H9 (cell line): ENCODE data around the gene TMC8. TPM values are rescaled to one million over a fixed set of nuclear protein-coding genes. Genes with fewer than 3 reads are reported as not detected.

Experiments used
- DNase-seq: peaks from one replicate; pipeline ENCODE4 v3.0.0-alpha.2; 2017
- H2AFZ ChIP-seq: one replicate; pipeline ENCODE4 v1.6.1; 2013; ENCODE audit warnings: mild to moderate bottlenecking, low read length, control low read depth, moderate library complexity
- H2AK5ac ChIP-seq: 2 replicates; pipeline ENCODE4 v1.6.1; 2013; ENCODE audit warnings: low read length, control low read depth, mixed read lengths; ENCODE audit not compliant: insufficient read length
- H2BK120ac ChIP-seq: one replicate; pipeline ENCODE4 v1.6.1; 2013; ENCODE audit warnings: low read depth, mild to moderate bottlenecking, low read length, control low read depth, inconsistent platforms; ENCODE audit not compliant: poor library complexity, severe bottlenecking
- H2BK12ac ChIP-seq: 2 replicates; pipeline ENCODE4 v1.6.1; 2013; ENCODE audit warnings: low read length, control low read depth, mixed read lengths, low read depth; ENCODE audit not compliant: insufficient read length
- H2BK15ac ChIP-seq: 2 replicates; pipeline ENCODE4 v1.6.1; 2013; ENCODE audit warnings: low read depth, low read length, control low read depth
- H2BK20ac ChIP-seq: one replicate; pipeline ENCODE4 v1.6.1; 2013; ENCODE audit warnings: low read depth, mild to moderate bottlenecking, low read length, control low read depth, inconsistent platforms; ENCODE audit not compliant: poor library complexity, severe bottlenecking
- H2BK5ac ChIP-seq: 2 replicates; pipeline ENCODE4 v1.6.1; 2013; ENCODE audit warnings: low read length, control low read depth, mixed read lengths; ENCODE audit not compliant: insufficient read length
- H3K14ac ChIP-seq: 2 replicates; pipeline ENCODE4 v1.6.1; 2013; ENCODE audit warnings: low read length, control low read depth; ENCODE audit not compliant: insufficient read depth
- H3K18ac ChIP-seq: 2 replicates; pipeline ENCODE4 v1.6.1; 2013; ENCODE audit warnings: low read depth, mild to moderate bottlenecking, mixed read lengths, low read length, control low read depth; ENCODE audit not compliant: insufficient read length
- H3K23ac ChIP-seq: 2 replicates; pipeline ENCODE4 v1.6.1; 2013; ENCODE audit warnings: low read length, control low read depth, mixed read lengths, low read depth; ENCODE audit not compliant: insufficient read length
- H3K23me2 ChIP-seq: 2 replicates; pipeline ENCODE4 v1.6.1; 2013; ENCODE audit warnings: low read depth, mild to moderate bottlenecking, mixed read lengths, low read length, control low read depth; ENCODE audit not compliant: insufficient read length, poor library complexity, severe bottlenecking
- H3K27ac ChIP-seq: 2 replicates; pipeline ENCODE4 v1.5.1; 2013; ENCODE audit warnings: low read length, control low read depth, mixed read lengths, low read depth; ENCODE audit not compliant: insufficient read length
- H3K27me3 ChIP-seq: 2 replicates; pipeline ENCODE4 v1.6.1; 2013; ENCODE audit warnings: low read length, control low read depth, inconsistent platforms; ENCODE audit not compliant: insufficient read depth
- H3K4ac ChIP-seq: 2 replicates; pipeline ENCODE4 v1.6.1; 2013; ENCODE audit warnings: low read depth, mild to moderate bottlenecking, control low read depth, inconsistent platforms, low read length, moderate library complexity
- H3K4me1 ChIP-seq: 2 replicates; pipeline ENCODE4 v1.6.1; 2013; ENCODE audit warnings: low read length, control low read depth, inconsistent platforms; ENCODE audit not compliant: insufficient read depth
- H3K4me2 ChIP-seq: 2 replicates; pipeline ENCODE4 v1.6.1; 2013; ENCODE audit warnings: low read length, control low read depth, mixed read lengths; ENCODE audit not compliant: insufficient read length, insufficient read depth
- H3K56ac ChIP-seq: 2 replicates; pipeline ENCODE4 v1.6.1; 2013; ENCODE audit warnings: low read depth, mild to moderate bottlenecking, mixed read lengths, low read length, control low read depth; ENCODE audit not compliant: insufficient read length
- H3K79me1 ChIP-seq: 2 replicates; pipeline ENCODE4 v1.6.1; 2013; ENCODE audit warnings: low read depth, mild to moderate bottlenecking, moderate library complexity, low read length, control low read depth, inconsistent platforms; ENCODE audit not compliant: insufficient read depth, poor library complexity, severe bottlenecking
- H3K79me2 ChIP-seq: 2 replicates; pipeline ENCODE4 v1.6.1; 2013; ENCODE audit warnings: low read length, control low read depth, inconsistent platforms; ENCODE audit not compliant: insufficient read depth
- H3K9ac ChIP-seq: 2 replicates; pipeline ENCODE4 v1.6.1; 2013; ENCODE audit warnings: low read length, control low read depth, mixed read lengths; ENCODE audit not compliant: insufficient read length; ENCODE audit errors: extremely low read depth
- H3K9me3 ChIP-seq: one replicate; pipeline ENCODE4 v1.6.1; 2013; ENCODE audit warnings: low read depth, low read length, inconsistent platforms; ENCODE audit not compliant: control insufficient read depth
- H3T11ph ChIP-seq: one replicate; pipeline ENCODE4 v1.6.1; 2013; ENCODE audit warnings: mild to moderate bottlenecking, low read length, control low read depth, inconsistent platforms
- H4K20me1 ChIP-seq: one replicate; pipeline ENCODE4 v1.6.1; 2013; ENCODE audit not compliant: control insufficient read depth, insufficient read length, insufficient read depth
- H4K5ac ChIP-seq: 2 replicates; pipeline ENCODE4 v1.6.1; 2013; ENCODE audit warnings: low read depth, mild to moderate bottlenecking, mixed read lengths, low read length, control low read depth; ENCODE audit not compliant: insufficient read length
- H4K8ac ChIP-seq: replicated peaks from 2 replicates; pipeline ENCODE4 v1.6.1; 2013; ENCODE audit warnings: low read length, control low read depth, mixed read lengths, low read depth; ENCODE audit not compliant: insufficient read length
- H4K91ac ChIP-seq: 2 replicates; pipeline ENCODE4 v1.6.1; 2013; ENCODE audit warnings: low read depth, mild to moderate bottlenecking, moderate library complexity, mixed read lengths, low read length, control low read depth; ENCODE audit not compliant: insufficient read length
- H3K27ac Mint-ChIP-seq, 3 experiments: 2 replicates in 2 of 3; 3 replicates in 1 of 3; pipeline ENCODE4 v1.8.0; 2020 to 2021; ENCODE audit warnings: mixed read lengths in 3 of 3, mild to moderate bottlenecking in 1 of 3, moderate library complexity in 1 of 3
- H3K27me3 Mint-ChIP-seq: 2 replicates; pipeline ENCODE4 v1.8.0; 2021; ENCODE audit warnings: low read depth, mild to moderate bottlenecking, moderate library complexity, mixed read lengths
- H3K36me3 Mint-ChIP-seq, 3 experiments: 2 replicates in 2 of 3; 3 replicates in 1 of 3; pipeline ENCODE4 v1.8.0; 2020 to 2021; ENCODE audit warnings: low read depth in 3 of 3, mixed read lengths in 3 of 3; ENCODE audit not compliant: insufficient read depth in 1 of 3
- H3K4me1 Mint-ChIP-seq, 2 experiments: 2 replicates each; pipeline ENCODE4 v1.8.0; 2020; ENCODE audit warnings: mixed read lengths in 2 of 2
- H3K4me3 Mint-ChIP-seq, 2 experiments: 2 replicates in 1 of 2; 3 replicates in 1 of 2; pipeline ENCODE4 v1.8.0; 2020 to 2021; ENCODE audit warnings: mild to moderate bottlenecking in 2 of 2, mixed read lengths in 2 of 2, moderate library complexity in 1 of 2
- H3K9me3 Mint-ChIP-seq, 2 experiments: 2 replicates in 1 of 2; 3 replicates in 1 of 2; pipeline ENCODE4 v1.8.0; 2020; ENCODE audit warnings: mild to moderate bottlenecking in 2 of 2, mixed read lengths in 2 of 2, moderate library complexity in 1 of 2
- WGBS: extraction: QIAGEN DNeasy Blood & Tissue Kit; methylation state at CpG from one replicate; pipeline ENCODE4 v1.1.7; 2013; ENCODE audit warnings: missing lambda C conversion rate, low lambda C conversion rate, mixed read lengths; ENCODE audit not compliant: insufficient read length; ENCODE audit errors: extremely low coverage; 5-methylcytosine and 5-hydroxymethylcytosine counted together
- total RNA-seq: library from RNA; stranded (reverse); gene quantifications from 2 replicates; pipeline ENCODE4 v1.2.1, GENCODE V29; 2021
- TF ChIP-seq, protein P1 (sequence below): fragments of 200-600 bp; sonication (generic); conservative IDR thresholded peaks from 3 replicates; pipeline ENCODE4 v1.8.0; 2021; ENCODE audit warnings: antibody characterized with exemption, mild to moderate bottlenecking

TMC8 gene
- total RNA-seq, 1 experiment from 2014 or later: 1.0 TPM

- peaks cover 1% of the 10 kb centered on the region; the same call in 1 of the 2 replicates for H3K27me3 Mint-ChIP-seq
- H4K91ac ChIP-seq: no peak overlapping the region
- no peaks in the 10 kb centered on the region for H3K23me2 ChIP-seq
- H3T11ph ChIP-seq: no peak overlapping the region
- no peak overlapping the region for H4K8ac ChIP-seq
- H3K4ac ChIP-seq: no peak overlapping the region
- H3K4me1 Mint-ChIP-seq: peaks cover 0 to 10% of the 10 kb centered on the region in 2 experiments; a peak in 2 of 4 replicates
- no peak overlapping the region for H3K14ac ChIP-seq
- no peaks in the 10 kb centered on the region for H3K27me3 ChIP-seq
- no CpG with 5 or more reads among the region's 10 CpGs for WGBS
- H3K9ac ChIP-seq: no peak overlapping the region
- H3K18ac ChIP-seq: no peak overlapping the region
- H3K9me3 Mint-ChIP-seq: no peaks in the 10 kb centered on the region
- H2BK5ac ChIP-seq: no peak overlapping the region
- no peaks in the 10 kb centered on the region for H3K79me2 ChIP-seq
- TF ChIP-seq, protein P1, sequence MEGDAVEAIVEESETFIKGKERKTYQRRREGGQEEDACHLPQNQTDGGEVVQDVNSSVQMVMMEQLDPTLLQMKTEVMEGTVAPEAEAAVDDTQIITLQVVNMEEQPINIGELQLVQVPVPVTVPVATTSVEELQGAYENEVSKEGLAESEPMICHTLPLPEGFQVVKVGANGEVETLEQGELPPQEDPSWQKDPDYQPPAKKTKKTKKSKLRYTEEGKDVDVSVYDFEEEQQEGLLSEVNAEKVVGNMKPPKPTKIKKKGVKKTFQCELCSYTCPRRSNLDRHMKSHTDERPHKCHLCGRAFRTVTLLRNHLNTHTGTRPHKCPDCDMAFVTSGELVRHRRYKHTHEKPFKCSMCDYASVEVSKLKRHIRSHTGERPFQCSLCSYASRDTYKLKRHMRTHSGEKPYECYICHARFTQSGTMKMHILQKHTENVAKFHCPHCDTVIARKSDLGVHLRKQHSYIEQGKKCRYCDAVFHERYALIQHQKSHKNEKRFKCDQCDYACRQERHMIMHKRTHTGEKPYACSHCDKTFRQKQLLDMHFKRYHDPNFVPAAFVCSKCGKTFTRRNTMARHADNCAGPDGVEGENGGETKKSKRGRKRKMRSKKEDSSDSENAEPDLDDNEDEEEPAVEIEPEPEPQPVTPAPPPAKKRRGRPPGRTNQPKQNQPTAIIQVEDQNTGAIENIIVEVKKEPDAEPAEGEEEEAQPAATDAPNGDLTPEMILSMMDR: no peak
- no peak for DNase-seq
- no peak overlapping the region for H2BK15ac ChIP-seq
- H3K56ac ChIP-seq: no peak overlapping the region
- no peak overlapping the region for H2BK120ac ChIP-seq
- H4K5ac ChIP-seq: no peak overlapping the region
- H3K4me3 Mint-ChIP-seq: no peak overlapping the region; a peak in 1 of 5 replicates
- no peak overlapping the region for H3K27ac ChIP-seq
- no peak overlapping the region; a peak in 1 of 7 replicates for H3K27ac Mint-ChIP-seq
- no peaks in the 10 kb centered on the region for H3K79me1 ChIP-seq
- no peak overlapping the region for H3K4me2 ChIP-seq
- no peaks in the 10 kb centered on the region; a peak in 2 of 7 replicates for H3K36me3 Mint-ChIP-seq
- no peak overlapping the region for H2AK5ac ChIP-seq
- H3K9me3 ChIP-seq: no peaks in the 10 kb centered on the region
- H2AFZ ChIP-seq: no peak overlapping the region
- H3K4me1 ChIP-seq: no peaks in the 10 kb centered on the region
- no peak overlapping the region for H3K23ac ChIP-seq
- no peak overlapping the region for H2BK20ac ChIP-seq
- H4K20me1 ChIP-seq: no peaks in the 10 kb centered on the region
- no peak overlapping the region for H2BK12ac ChIP-seq
These were observed 29.1 kb downstream of the TMC8 start for GRCh38 chr17:78159575-78160158.
